ENCODE measurements around the gene ZGPAT.

DNA sequence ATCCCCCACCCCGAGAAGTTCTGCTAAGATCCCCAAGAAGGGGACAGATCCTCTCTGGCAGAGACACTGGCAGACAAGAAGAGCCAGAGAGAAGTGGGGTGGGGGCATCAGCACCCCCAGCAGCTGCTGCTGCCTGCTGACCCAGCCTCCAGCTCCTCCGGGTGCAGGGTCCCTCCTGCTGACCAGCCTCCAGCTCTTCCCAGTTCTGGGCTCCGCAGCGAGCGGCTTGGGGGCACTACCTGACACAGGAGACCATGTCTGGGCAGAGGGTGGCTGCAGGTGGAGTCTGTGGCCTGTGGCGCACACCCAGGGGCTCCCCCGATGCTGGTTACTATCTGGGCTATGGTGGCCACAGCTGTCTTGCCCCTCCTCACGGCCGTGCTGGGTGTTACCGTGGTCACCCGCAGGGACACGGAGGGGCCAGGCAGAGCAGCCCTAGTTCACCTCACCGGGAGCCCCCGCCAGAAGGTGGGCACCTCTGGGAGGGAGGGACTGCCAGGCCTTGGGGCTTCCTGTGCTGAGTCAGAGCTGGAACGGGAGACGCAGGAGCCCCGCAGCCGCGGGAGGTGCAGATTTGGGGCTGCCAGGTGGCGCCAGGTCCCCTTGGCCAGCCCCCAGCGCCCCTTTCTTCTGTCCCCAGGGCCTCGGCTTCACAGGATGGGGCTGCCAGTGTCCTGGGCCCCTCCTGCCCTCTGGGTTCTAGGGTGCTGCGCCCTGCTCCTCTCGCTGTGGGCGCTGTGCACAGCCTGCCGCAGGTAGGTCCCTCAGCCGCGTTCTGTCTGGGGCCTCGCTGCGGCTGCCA, 29.3 kb downstream of the ZGPAT start:
- TF ChIP-seq CTCF (IDR thresholded peaks at IDR 0.05; ENCODE audit: low read depth, low read length, poor library complexity, severe bottlenecking) (no peak), EZH2phosphoT487 (IDR thresholded peaks at IDR 0.05; ENCODE audit: borderline replicate concordance, low read length) (no peak)

Measured in DOHH2 (cell line).